Loucy (cell line): ENCODE measurements around the gene APOBEC3F.
"Not testable (repeated sequence)": the region's sequence is repeated elsewhere in the genome, so short reads cannot be mapped to it uniquely, and the experiment has no call there.

Experiments used
- H2AFZ ChIP-seq: fragments of 200-600 bp; sonication (generic); 2 replicates; pipeline ENCODE4 v1.6.0; 2016; ENCODE audit warnings: antibody characterized with exemption, mild to moderate bottlenecking, low read length, moderate library complexity
- H3F3A ChIP-seq: fragments of 200-600 bp; 2 replicates; pipeline ENCODE4 v1.6.0; 2016; ENCODE audit warnings: antibody characterized with exemption, low read depth, mild to moderate bottlenecking
- H3K27me3 ChIP-seq: fragments of 200-600 bp; sonication (generic); 2 replicates; pipeline ENCODE4 v1.6.1; 2014; ENCODE audit warnings: low read length, mild to moderate bottlenecking; ENCODE audit not compliant: insufficient read depth, poor library complexity, severe bottlenecking
- H3K36me3 ChIP-seq: fragments of 200-600 bp; sonication (generic); 2 replicates; pipeline ENCODE4 v1.6.1; 2016; ENCODE audit warnings: low read length; ENCODE audit not compliant: insufficient read depth
- H3K4me1 ChIP-seq: fragments of 200-600 bp; sonication (generic); 2 replicates; pipeline ENCODE4 v1.5.1; 2014; ENCODE audit warnings: low read length, mild to moderate bottlenecking; ENCODE audit not compliant: insufficient read depth, poor library complexity, severe bottlenecking
- H3K4me2 ChIP-seq: fragments of 200-600 bp; sonication (generic); 2 replicates; pipeline ENCODE4 v1.6.0; 2014; ENCODE audit warnings: antibody characterized with exemption, low read length, low read depth, mild to moderate bottlenecking; ENCODE audit not compliant: poor library complexity, severe bottlenecking
- H3K4me3 ChIP-seq: fragments of 200-600 bp; sonication (generic); 2 replicates; pipeline ENCODE4 v1.5.1; 2014; ENCODE audit warnings: low read length, mild to moderate bottlenecking, mixed read lengths; ENCODE audit not compliant: poor library complexity, severe bottlenecking
- H3K79me2 ChIP-seq: fragments of 200-600 bp; sonication (generic); 2 replicates; pipeline ENCODE4 v1.6.1; 2014; ENCODE audit warnings: low read length; ENCODE audit not compliant: insufficient read depth
- H3K9ac ChIP-seq: fragments of 200-600 bp; sonication (generic); 2 replicates; pipeline ENCODE4 v1.6.0; 2014; ENCODE audit warnings: mild to moderate bottlenecking, low read depth, low read length, moderate library complexity; ENCODE audit not compliant: poor library complexity, severe bottlenecking
- H3K9me2 ChIP-seq: fragments of 200-600 bp; sonication (generic); replicated peaks from 2 replicates; pipeline ENCODE4 v1.6.1; 2016; ENCODE audit warnings: low read depth, low read length, mixed read lengths
- H3K9me3 ChIP-seq: fragments of 200-600 bp; sonication (generic); 2 replicates; pipeline ENCODE4 v1.6.1; 2014; ENCODE audit warnings: mild to moderate bottlenecking, antibody characterized with exemption, low read length, low read depth; ENCODE audit not compliant: insufficient read depth
- H4K20me1 ChIP-seq: fragments of 200-600 bp; sonication (generic); 2 replicates; pipeline ENCODE4 v1.6.0; 2014; ENCODE audit warnings: antibody characterized with exemption, low read length, mild to moderate bottlenecking; ENCODE audit not compliant: insufficient read depth, poor library complexity, severe bottlenecking
- EZH2phosphoT487 ChIP-seq: fragments of 200-600 bp; IDR thresholded peaks from 2 replicates; pipeline ENCODE4 v1.6.1; 2018; ENCODE audit warnings: antibody characterized with exemption, mild to moderate bottlenecking, moderate library complexity, borderline replicate concordance
- TF ChIP-seq, protein P1 (sequence below): fragments of 200-600 bp; sonication (generic); conservative IDR thresholded peaks from 2 replicates; pipeline ENCODE4 v1.5.1; 2014; ENCODE audit warnings: mild to moderate bottlenecking, antibody characterized with exemption, low read length

Gene APOBEC3F

DNA sequence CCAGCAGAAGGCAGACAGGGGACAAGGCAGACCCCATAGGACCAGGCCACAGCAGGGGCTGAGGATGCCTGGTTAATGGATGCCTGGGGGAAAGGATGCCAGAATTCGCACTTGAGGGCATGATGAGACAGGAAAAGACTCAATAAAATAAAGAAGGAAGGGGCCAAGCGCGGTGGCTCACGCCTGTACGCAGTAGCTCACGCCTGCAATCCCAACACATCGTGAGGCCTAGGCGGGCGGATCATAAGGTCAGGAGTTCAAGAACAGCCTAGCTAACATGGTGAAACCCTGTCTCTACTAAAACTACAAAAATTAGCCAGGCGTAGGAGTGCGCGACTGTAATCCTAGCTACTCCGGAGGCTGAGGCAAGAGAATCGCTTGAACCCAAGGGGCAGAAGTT, 10.0 kb upstream of the APOBEC3F start:
- Histone ChIP-seq H3K79me2 (peaks cover 6% of the 10 kb centered on the region; the same call in 1 of the 2 replicates), H3K4me3 (no peak overlapping the region), H3K27me3 (no peaks in the 10 kb centered on the region), H3K9ac (no peak overlapping the region), H3K4me2 (no peak overlapping the region), H3K9me3 (no peaks in the 10 kb centered on the region), H2AFZ (no peak overlapping the region), H3K4me1 (peaks cover 11% of the 10 kb centered on the region), H3K36me3 (no peaks in the 10 kb centered on the region), H3K9me2 (no peaks in the 10 kb centered on the region), H3F3A (no peaks in the 10 kb centered on the region), H4K20me1 (no peaks in the 10 kb centered on the region)
- TF ChIP-seq, protein P1, sequence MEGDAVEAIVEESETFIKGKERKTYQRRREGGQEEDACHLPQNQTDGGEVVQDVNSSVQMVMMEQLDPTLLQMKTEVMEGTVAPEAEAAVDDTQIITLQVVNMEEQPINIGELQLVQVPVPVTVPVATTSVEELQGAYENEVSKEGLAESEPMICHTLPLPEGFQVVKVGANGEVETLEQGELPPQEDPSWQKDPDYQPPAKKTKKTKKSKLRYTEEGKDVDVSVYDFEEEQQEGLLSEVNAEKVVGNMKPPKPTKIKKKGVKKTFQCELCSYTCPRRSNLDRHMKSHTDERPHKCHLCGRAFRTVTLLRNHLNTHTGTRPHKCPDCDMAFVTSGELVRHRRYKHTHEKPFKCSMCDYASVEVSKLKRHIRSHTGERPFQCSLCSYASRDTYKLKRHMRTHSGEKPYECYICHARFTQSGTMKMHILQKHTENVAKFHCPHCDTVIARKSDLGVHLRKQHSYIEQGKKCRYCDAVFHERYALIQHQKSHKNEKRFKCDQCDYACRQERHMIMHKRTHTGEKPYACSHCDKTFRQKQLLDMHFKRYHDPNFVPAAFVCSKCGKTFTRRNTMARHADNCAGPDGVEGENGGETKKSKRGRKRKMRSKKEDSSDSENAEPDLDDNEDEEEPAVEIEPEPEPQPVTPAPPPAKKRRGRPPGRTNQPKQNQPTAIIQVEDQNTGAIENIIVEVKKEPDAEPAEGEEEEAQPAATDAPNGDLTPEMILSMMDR, result no peak
- no peak for TF ChIP-seq EZH2phosphoT487

DNA sequence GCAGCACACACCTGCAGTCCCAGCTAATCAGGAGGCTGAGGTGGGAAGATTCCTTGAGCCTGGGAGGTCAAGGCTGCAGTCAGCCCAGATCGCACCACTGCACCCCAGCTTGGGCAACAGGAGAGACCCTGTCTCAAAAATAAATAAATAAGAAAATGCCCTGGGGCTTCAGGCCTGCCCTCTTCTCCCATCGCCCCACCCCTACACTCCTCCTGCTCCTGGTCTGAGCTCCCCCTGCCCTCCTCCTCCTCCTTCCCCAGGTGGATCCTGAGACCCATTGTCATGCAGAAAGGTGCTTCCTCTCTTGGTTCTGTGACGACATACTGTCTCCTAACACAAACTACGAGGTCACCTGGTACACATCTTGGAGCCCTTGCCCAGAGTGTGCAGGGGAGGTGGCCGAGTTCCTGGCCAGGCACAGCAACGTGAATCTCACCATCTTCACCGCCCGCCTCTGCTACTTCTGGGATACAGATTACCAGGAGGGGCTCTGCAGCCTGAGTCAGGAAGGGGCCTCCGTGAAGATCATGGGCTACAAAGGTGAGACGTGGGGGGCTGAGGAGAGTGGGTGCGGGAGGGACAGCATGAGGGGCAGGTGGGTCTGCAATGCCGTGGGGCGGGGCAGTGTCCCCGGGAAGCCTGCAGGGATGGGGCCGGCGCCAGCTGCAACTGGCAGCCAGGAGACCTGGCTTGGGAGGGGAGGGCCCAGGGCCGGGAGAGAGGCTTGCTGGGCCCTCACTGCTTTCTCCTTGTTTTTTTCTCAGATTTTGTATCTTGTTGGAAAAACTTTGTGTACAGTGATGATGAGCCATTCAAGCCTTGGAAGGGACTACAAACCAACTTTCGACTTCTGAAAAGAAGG, 9.0 kb upstream of the APOBEC3F start:
- not testable (repeated sequence) for H3K9me3 ChIP-seq, H2AFZ ChIP-seq, H3K4me2 ChIP-seq, H3K27me3 ChIP-seq, H3K79me2 ChIP-seq, H3K4me1 ChIP-seq, H3K9ac ChIP-seq, H3K9me2 ChIP-seq, H4K20me1 ChIP-seq, H3K4me3 ChIP-seq, H3F3A ChIP-seq, H3K36me3 ChIP-seq

DNA sequence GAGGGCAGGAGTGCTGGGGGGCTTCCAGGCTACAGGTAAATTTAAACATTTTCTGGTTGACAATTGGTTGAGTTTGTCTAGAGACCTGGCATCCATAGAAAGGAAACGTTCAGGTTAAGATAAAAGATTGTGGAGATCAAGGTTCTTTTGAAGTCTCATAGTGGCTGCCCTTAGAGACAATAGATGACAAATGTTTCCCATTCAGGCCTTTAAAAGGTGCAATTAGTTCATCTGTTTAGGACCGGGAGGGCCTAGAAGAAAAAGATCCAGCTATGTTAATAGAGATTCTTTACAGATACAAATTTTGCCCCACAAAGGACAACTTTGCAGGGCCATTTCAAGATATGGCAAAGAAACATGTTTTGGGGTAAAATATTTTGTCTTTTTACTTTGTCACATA, 3.6 kb upstream of the APOBEC3F start:
- peaks cover 12% of the 10 kb centered on the region for H3K4me1 ChIP-seq
- H3F3A ChIP-seq, H3K9ac ChIP-seq, H3K9me2 ChIP-seq, H3K4me3 ChIP-seq, H4K20me1 ChIP-seq, H3K9me3 ChIP-seq, H3K4me2 ChIP-seq, H3K27me3 ChIP-seq, H3K36me3 ChIP-seq, H2AFZ ChIP-seq: not testable (repeated sequence)
- peaks cover 12% of the 10 kb centered on the region for H3K79me2 ChIP-seq

DNA sequence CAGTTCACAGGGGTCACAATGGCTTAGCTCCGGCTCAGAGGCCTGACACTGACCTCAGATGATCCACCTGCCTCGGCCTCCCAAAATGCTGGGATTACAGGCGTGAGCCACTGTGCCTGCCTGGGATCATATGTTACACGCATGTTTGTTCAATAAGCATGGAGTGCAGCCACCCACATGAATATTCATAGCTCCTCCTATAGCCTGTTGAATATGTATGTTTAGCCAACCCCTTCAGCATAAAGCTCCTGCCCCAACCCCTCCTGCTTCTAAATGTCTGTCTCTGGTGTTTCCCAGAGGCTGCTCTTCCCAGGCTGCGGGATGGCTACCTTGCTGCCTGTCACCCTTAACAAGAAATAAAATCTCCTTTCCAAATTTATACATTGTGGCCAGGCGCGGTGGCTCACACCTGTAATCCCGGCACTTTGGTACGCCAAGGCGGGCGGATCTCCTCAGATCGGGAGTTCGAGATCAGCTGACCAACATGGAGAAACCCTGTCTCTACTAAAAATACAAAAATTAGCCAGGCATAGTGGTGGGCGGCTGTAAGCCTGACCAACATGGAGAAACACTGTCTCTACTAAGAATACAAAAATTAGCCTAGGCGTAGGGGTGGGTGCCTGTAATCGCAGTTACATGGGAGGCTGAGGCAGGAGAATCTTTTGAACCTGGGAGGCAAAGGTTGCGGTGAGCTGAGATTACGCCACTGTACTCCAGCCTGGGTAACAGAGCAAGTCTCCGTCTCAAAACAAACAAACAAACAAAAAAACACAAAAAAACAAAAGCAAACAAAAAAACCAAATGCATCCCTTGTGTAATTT, 1.1 kb upstream of the APOBEC3F start:
- H3K4me3 ChIP-seq, result peak overlapping the region; percentile 94
- H3K4me2 ChIP-seq, result peak overlapping the region; percentile 81
- H3K9me3 ChIP-seq, result no peaks in the 10 kb centered on the region
- no peaks in the 10 kb centered on the region for H4K20me1 ChIP-seq
- H3K36me3 ChIP-seq, result no peaks in the 10 kb centered on the region
- H3F3A ChIP-seq, result peaks cover 5% of the 10 kb centered on the region; the same call in 1 of the 2 replicates
- peak overlapping the region; percentile 94 for H3K9ac ChIP-seq
- H3K9me2 ChIP-seq, result no peaks in the 10 kb centered on the region
- peaks cover 36% of the 10 kb centered on the region for H3K79me2 ChIP-seq
- no peaks in the 10 kb centered on the region for H3K27me3 ChIP-seq
- no peak for TF ChIP-seq EZH2phosphoT487
- TF ChIP-seq, protein P1, result no peak
- peaks cover 26% of the 10 kb centered on the region for H3K4me1 ChIP-seq
- no peak overlapping the region for H2AFZ ChIP-seq

DNA sequence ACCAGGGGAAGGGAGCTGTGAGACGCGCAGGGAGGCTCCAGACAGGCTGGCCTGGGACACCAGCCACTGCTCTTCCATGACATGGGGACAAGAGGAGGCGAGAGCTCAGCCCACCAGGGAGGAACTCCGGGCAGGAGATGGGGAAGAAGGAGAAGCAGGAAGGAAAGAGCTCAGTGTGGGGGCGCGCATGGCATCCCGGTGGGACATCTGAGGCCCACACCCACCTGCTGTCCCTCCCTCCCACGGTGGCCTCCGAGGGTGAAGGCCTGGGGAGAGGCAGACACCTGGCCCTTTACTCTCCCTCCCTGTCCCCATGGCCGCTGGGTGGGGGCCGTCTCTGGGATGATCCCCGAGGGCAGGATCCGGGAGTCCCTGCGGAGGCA, 518 bp upstream of the APOBEC3F start:
- H3K9ac ChIP-seq, result peak overlapping the region; percentile 94
- not testable (repeated sequence) for H3K9me3 ChIP-seq

More for the DNA sequence above, 518 bp upstream of the APOBEC3F start:
- not testable (repeated sequence) for H4K20me1 ChIP-seq, H3K27me3 ChIP-seq, H3F3A ChIP-seq, H3K9me2 ChIP-seq, H3K36me3 ChIP-seq, H2AFZ ChIP-seq
- peak overlapping the region; percentile 94 for H3K4me3 ChIP-seq
- peaks cover 39% of the 10 kb centered on the region for H3K79me2 ChIP-seq
- peak overlapping the region; percentile 81 for H3K4me2 ChIP-seq
- H3K4me1 ChIP-seq, result peaks cover 28% of the 10 kb centered on the region
